Activated B cell treated with CpG ODN at 0.5 μM for 24 hours (primary cell): Measurements from ENCODE around the gene FGF9. TPM values are rescaled to one million over a fixed set of nuclear protein-coding genes. Genes with fewer than 3 reads are reported as not detected.

Source experiments
- ATAC-seq: fragments of 200-7000 bp; cut with Tn5 transposase; one replicate; pipeline ENCODE4 v1.10.0; 2021; ENCODE audit warnings: low read depth, mild to moderate bottlenecking, moderate library complexity
- CTCF ChIA-PET: fragments of 350-600 bp; sonication (Branson Sonifier 250); formaldehyde crosslinking; loops from one replicate; lab custom pipeline; 2021; ENCODE audit warnings: antibody characterized with exemption; lab: Charles Lee
- POLR2A ChIA-PET: fragments of 350-600 bp; sonication (Branson Sonifier 250); formaldehyde crosslinking; loops from one replicate; lab custom pipeline; 2021; ENCODE audit warnings: antibody characterized with exemption; lab: Charles Lee
- DNase-seq: peaks from one replicate; pipeline ENCODE4 v3.0.0; 2022
- H3K27ac Mint-ChIP-seq: one replicate; pipeline ENCODE4 v1.8.0; 2020; ENCODE audit warnings: mixed read lengths
- H3K27me3 Mint-ChIP-seq: one replicate; pipeline ENCODE4 v1.8.0; 2021; ENCODE audit warnings: mixed read lengths
- H3K36me3 Mint-ChIP-seq: one replicate; pipeline ENCODE4 v1.8.0; 2021; ENCODE audit warnings: low read depth, mixed read lengths
- H3K4me1 Mint-ChIP-seq: one replicate; pipeline ENCODE4 v1.8.0; 2021; ENCODE audit warnings: mixed read lengths
- H3K4me3 Mint-ChIP-seq: one replicate; pipeline ENCODE4 v1.8.0; 2020; ENCODE audit warnings: mild to moderate bottlenecking, mixed read lengths
- H3K9me3 Mint-ChIP-seq: one replicate; pipeline ENCODE4 v1.8.0; 2020; ENCODE audit warnings: mixed read lengths
- intact Hi-C: fragments of 100-400 bp; cut with micrococcal nuclease; formaldehyde crosslinking; loops from one replicate; pipeline ENCODE4 v1.15.1; 2024
- total RNA-seq: library from RNA; stranded (reverse); gene quantifications from 2 replicates; pipeline ENCODE4 v1.2.3, GENCODE V29; 2022
- TF ChIP-seq, protein P1 (sequence below): fragments of 200-600 bp; IDR thresholded peaks from one replicate; pipeline ENCODE4 v1.8.0; 2022; ENCODE audit warnings: antibody characterized with exemption, mild to moderate bottlenecking

The FGF9 gene
- total RNA-seq, 1 donor from 2014 or later: 0.22 TPM

DNA sequence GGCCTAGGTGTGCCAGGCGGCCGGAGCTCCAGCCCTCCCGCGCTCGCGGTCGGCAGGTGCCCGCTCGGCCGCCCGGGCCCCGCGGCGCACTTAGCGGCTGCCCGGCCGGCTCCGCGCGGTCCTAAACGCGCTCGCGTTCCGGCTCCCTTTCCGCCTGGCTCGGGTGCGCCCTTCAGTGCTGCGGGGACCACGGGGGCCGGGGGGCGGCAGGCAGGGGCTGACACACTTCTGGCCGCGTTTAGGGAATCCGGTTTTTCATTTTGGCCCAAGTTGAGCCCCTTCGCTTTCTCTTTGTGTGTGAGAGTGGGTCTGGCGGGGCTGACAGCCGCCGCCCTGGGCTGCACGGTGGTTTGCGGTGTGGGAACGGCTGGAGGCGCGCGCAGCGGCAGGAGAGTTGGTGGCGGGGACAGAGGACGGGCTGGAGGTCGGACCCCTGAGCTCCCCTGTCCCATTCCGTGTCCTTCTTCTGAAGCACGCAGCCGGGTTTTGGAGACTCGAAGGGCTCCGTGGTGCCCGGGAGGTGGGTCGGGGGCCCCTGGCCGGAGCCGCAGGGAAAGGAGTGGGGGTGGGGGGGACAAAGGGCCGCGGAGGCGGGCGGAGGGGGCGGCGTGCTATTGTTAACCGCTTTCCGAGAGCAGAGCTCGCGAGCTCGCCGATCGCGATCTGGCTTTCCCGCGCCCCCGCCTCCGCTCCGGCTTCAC, 3.1 kb downstream of the FGF9 start:
- intact Hi-C loops: loop anchor here (10.0 kb wide), 6 partner anchors 219 to 1719 kb away; partner anchors contain the start of genes CRYL1, LATS2, ZDHHC20 and ZMYM2
- peak; percentile 23 for ATAC-seq
- TF ChIP-seq, protein P1, sequence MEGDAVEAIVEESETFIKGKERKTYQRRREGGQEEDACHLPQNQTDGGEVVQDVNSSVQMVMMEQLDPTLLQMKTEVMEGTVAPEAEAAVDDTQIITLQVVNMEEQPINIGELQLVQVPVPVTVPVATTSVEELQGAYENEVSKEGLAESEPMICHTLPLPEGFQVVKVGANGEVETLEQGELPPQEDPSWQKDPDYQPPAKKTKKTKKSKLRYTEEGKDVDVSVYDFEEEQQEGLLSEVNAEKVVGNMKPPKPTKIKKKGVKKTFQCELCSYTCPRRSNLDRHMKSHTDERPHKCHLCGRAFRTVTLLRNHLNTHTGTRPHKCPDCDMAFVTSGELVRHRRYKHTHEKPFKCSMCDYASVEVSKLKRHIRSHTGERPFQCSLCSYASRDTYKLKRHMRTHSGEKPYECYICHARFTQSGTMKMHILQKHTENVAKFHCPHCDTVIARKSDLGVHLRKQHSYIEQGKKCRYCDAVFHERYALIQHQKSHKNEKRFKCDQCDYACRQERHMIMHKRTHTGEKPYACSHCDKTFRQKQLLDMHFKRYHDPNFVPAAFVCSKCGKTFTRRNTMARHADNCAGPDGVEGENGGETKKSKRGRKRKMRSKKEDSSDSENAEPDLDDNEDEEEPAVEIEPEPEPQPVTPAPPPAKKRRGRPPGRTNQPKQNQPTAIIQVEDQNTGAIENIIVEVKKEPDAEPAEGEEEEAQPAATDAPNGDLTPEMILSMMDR: no peak
- H3K36me3 Mint-ChIP-seq: no peaks in the 10 kb centered on the region
- CTCF ChIA-PET: no interaction called here
- H3K9me3 Mint-ChIP-seq: no peaks in the 10 kb centered on the region
- peaks cover 42% of the 10 kb centered on the region for H3K4me1 Mint-ChIP-seq
- peak; percentile 58 for DNase-seq
- peaks cover 40% of the 10 kb centered on the region for H3K27me3 Mint-ChIP-seq
- no peak overlapping the region for H3K27ac Mint-ChIP-seq
- POLR2A ChIA-PET: interaction anchor here (1.0 to 2.0 kb wide), 2 partner anchors 70 kb away, joined by 3 to 8 read pairs; partner anchors contain the start of gene MICU2
- peak overlapping the region; percentile 81 for H3K4me3 Mint-ChIP-seq

DNA sequence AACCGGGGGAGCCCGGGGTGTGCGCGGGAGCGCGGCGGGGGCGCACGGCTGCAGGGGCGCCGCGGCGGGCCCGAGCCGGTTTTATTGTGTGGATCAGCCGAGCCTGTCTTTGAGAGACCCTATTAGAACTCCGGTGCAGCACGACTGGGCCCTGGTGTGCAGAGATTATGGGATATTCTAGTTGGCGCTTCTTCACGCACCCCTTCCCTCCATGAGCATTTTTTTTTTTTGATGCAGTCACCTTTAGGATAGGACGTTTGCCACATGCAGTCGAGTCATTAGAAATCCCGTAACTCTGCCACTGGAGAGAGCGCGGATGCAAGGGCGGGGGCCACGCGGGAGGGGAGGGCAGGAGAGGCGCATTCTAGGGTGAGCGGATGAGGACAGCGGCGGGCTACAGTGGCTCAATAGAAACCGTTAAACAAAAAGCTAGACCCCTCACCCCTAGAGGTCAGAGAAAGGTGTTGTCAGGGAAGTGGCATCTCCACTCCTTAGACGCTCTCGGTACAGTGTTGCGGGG, 3.7 kb downstream of the FGF9 start:
- intact Hi-C loops: loop anchor here (10.0 kb wide), 6 partner anchors 220 to 1720 kb away; partner anchors contain the start of genes CRYL1, LATS2, ZDHHC20 and ZMYM2
- Mint-ChIP-seq H3K27ac (no peak overlapping the region), H3K9me3 (no peaks in the 10 kb centered on the region), H3K4me3 (peak overlapping the region; percentile 72), H3K27me3 (peaks cover 39% of the 10 kb centered on the region), H3K4me1 (peaks cover 37% of the 10 kb centered on the region), H3K36me3 (no peaks in the 10 kb centered on the region)
- no peak for ATAC-seq
- POLR2A ChIA-PET: interaction anchor here (1.0 kb wide), 1 partner anchor 70 kb away, joined by 3 read pairs; the partner anchor contains the start of gene MICU2
- CTCF ChIA-PET: no interaction called here
- TF ChIP-seq, protein P1: no peak
- no peak for DNase-seq

DNA sequence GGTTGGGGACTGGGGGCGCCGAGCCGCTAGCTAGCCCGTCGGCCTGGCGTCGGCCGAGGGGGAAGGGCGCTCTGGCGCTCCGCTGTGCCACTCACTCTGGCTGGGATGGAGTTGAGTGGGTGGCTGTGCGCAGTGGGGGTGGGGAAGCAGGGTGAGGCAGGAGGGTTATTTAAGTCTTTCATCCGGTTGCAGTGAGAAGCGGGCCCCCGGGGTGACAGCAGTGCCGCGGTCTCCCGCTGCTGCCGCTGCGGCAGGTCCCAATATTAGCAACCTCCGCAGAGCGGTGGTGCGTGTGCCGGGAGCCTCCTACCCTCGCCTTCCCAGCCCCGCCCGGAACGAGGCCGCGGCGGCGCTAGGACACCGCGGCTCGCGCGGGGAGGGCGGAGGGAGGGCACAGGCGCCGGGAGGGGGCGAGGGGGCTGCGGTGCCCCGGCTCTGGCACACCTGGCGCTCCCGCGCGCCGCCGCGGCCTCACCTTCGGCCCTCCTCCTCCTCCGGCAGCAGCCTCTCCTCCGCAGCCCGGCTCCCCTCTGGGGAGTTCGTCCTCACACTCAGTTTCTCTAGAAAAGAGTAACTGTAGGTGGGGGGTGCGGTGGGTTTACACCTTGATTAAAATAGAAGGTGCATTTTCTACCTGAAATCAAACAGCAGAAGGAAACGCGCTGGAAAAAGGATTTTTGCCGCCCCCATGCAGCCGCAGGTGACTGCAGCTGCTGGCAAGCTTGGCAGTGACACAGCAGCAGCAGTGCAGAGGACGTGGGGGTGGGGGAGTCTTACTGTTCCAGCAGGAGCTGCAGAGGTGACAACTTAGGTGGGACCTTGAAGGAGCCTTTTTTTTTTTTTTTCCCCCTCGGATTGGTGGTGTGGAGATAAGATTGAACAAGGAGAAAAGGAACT, 4.5 kb downstream of the FGF9 start:
- ChIA-PET CTCF (no interaction called here), POLR2A (interaction anchor here (1.0 kb wide), 1 partner anchor 71 kb away, joined by 3 read pairs; the partner anchor contains the start of gene MICU2)
- H3K27me3 Mint-ChIP-seq: peaks cover 40% of the 10 kb centered on the region
- H3K36me3 Mint-ChIP-seq: no peaks in the 10 kb centered on the region
- TF ChIP-seq, protein P1: no peak
- no peak overlapping the region for H3K27ac Mint-ChIP-seq
- peaks cover 36% of the 10 kb centered on the region for H3K4me1 Mint-ChIP-seq
- H3K4me3 Mint-ChIP-seq: peak overlapping the region; percentile 72
- intact Hi-C loops: loop anchor here (10.0 kb wide), 6 partner anchors 221 to 1721 kb away; partner anchors contain the start of genes CRYL1, LATS2, ZDHHC20 and ZMYM2
- peak; percentile 23 for DNase-seq
- H3K9me3 Mint-ChIP-seq: no peaks in the 10 kb centered on the region
- no peak for ATAC-seq

DNA sequence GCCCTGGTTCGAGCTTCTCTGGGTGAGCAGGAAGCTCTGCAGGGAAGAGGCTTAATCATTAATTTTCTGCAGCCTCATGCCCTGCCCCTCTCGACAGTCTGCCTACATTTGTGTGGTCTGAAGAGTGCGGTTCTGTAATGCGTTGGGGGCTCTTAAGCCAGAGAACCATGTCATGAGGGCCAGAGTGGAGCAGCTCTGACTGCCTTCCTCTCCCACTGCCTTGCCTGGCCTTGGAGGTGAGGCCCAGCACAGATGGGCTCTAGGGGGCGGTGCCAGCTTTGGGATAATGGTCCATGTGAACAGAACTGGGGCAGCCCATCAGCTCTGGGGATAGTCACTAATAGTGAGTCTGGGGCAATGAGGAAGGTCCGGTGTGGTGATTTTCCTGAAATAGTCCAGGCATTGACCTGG, 5.7 kb downstream of the FGF9 start:
- POLR2A ChIA-PET: no interaction called here
- DNase-seq: no peak
- Mint-ChIP-seq H3K27ac (no peak overlapping the region), H3K27me3 (peaks cover 41% of the 10 kb centered on the region), H3K36me3 (no peaks in the 10 kb centered on the region), H3K4me1 (peaks cover 25% of the 10 kb centered on the region), H3K9me3 (no peaks in the 10 kb centered on the region), H3K4me3 (no peak overlapping the region)
- CTCF ChIA-PET: no interaction called here
- intact Hi-C loops: loop anchor here (10.0 kb wide), 6 partner anchors 222 to 1722 kb away; partner anchors contain the start of genes CRYL1, LATS2, ZDHHC20 and ZMYM2
- ATAC-seq: no peak
- TF ChIP-seq, protein P1: no peak
